GM12872 (cell line): ENCODE results near the gene FAM163B.

Experiments
- TF ChIP-seq, protein P1 (sequence below): IDR thresholded peaks from 3 replicates; pipeline ENCODE4 v1.5.1; 2011; ENCODE audit warnings: low read depth, mild to moderate bottlenecking, low read length, moderate library complexity; ENCODE audit not compliant: insufficient read depth

The FAM163B gene

DNA sequence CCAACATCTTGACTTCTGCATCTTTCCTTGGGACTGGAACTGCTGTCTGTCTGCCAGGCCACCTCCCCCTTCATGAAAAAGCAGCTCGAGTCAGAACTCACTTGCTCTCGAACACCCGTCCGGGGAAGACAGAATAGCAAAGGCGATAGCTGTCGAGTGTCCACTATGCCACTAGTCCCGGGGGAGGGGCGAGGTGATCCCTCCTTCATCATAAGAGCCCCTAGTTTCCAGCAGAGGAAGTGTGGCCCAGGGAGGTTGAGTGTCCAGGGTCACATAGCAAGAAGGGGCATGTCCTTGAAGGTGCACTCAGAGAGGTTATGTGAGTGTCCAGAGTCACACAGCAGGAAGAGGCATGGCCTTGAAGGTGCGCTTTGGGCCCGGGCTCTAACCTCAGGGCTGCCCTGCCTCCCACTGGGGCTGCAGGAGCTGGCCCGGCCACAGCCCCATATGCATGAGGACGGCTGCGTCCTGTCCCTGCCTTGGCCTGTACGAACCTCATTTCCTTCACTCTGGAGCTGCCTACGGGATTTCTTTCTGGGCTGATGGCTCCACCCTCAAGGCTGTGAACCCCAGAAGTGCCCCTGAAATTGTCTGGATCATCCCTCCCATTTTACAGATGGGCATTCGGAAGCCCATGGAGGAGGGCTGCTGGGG is 33.6 kb upstream of the FAM163B start:
- TF ChIP-seq, protein P1, sequence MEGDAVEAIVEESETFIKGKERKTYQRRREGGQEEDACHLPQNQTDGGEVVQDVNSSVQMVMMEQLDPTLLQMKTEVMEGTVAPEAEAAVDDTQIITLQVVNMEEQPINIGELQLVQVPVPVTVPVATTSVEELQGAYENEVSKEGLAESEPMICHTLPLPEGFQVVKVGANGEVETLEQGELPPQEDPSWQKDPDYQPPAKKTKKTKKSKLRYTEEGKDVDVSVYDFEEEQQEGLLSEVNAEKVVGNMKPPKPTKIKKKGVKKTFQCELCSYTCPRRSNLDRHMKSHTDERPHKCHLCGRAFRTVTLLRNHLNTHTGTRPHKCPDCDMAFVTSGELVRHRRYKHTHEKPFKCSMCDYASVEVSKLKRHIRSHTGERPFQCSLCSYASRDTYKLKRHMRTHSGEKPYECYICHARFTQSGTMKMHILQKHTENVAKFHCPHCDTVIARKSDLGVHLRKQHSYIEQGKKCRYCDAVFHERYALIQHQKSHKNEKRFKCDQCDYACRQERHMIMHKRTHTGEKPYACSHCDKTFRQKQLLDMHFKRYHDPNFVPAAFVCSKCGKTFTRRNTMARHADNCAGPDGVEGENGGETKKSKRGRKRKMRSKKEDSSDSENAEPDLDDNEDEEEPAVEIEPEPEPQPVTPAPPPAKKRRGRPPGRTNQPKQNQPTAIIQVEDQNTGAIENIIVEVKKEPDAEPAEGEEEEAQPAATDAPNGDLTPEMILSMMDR = no peak

DNA sequence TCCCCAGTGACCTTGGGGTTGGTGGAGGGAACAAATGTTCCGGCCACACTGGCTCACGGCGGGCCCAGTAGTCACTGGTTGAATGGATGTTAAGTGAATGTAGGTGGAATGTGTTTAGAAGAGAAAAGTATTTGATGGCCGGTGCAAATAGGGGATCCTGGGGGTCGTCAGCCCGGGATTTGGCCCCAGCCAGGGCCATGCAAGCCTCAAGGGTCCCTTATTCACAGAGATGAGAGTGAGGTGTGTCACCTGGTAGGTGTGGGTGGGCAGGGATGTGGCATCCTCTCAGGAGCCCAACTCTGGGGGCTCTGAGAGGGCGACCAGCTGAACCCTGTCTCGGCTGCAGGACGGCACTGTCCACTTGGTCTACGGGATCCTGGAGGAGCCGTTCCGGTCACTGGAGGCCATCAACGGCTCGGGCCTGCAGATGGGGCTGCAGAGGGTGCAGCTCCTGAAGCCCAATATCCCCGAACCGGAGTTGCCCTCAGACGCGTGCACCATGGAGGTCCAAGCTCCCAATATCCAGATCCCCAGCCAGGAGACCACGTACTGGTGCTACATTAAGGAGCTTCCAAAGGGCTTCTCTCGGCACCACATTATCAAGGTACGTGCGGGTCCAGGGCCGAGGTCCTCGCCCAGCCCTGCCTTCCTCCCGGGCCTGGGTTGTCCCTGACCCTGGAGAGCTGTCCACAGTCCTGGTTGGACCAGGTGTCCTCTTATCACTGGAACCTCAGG is 32.8 kb upstream of the FAM163B start:
- TF ChIP-seq, protein P1 = no peak

DNA sequence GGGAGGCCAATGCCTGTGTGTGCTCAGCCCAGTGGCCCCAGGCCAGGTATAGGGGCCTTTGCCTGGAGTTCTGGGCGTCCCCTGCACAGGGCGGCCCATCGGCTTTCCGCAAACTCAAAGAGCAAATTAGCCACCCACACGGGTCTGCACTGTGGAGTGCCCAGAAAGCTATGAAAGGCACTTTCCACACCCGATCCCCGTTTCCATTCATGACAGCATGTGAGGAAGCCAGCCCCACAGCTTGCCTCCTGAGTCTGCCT is 32.1 kb upstream of the FAM163B start:
- TF ChIP-seq, protein P1 = no peak

DNA sequence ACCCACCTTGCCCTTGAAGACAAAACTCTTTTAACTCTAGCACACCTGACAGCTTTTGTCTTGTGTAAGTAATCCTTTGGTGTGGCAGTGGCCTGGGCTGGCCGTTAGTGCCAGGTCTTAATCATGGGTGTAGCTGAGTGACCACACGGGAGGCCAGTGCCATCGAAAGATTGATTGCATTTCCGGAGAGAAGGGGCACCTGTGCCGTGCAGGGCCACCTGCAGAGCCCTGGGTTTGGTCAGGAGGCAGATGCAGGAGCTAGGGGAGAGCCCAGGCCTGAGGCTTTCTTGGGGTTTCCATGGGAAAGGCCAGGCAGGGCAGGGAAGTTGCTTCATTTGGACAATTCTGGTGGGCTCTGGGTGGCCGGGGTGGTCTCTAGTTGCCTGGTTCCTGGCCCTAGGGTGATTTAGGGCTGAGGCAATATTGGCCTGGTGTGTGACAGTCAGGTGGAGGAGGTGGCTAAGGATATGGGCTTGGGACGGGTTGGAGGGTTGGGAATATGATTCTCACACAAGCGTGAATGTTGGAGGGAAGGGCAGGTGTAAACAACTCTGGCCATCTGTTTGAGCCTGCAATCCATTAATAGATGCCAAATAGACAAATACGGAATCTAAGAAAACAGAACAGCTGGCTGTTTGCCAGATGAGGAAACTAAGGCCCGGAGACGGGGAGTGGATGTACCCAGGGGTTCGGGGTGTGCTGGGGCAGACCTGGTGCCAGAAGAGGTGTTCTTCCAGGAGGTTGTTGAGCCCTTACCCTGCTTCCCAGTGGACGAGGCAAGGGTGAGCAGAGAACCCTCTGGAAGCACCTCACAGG is 31.6 kb upstream of the FAM163B start:
- TF ChIP-seq, protein P1 = no peak

DNA sequence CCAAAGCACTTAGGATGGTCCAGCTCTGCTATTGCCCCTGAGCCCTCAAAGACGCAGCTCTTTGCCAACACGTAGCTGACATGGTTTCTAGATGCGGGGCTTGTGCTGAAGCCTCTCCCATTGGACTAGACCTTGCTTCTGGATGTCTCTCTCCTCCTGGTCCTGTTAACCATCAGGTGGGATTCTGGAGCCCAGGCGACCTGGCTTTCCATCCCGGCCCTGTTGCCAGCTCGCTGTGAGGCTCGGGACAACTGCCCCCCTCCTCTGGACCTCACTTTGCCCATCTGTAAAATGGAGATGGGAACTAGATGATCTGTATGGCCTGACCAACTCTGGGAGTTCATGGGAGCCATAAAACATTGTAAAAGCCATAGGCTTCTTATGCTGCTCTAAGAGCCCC is 31.0 kb upstream of the FAM163B start:
- TF ChIP-seq, protein P1 = no peak

DNA sequence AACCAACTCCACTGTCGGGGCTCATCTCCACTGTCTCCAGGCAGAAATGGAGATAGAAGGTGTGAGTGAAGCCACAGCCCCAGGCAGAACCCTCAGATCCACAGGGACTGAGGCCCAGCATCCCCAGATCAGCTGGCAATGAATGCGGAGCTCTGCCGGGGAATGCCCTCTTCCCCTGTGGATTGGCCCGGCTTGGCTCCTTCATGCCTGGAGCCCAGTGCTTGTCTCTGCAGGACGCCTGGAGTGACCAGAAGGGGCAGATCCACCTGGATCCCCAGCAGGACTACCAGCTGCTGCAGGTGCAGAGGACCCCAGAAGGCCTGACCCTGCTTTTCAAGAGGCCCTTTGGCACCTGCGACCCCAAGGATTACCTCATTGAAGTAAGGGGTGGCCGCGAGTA is 30.4 kb upstream of the FAM163B start:
- TF ChIP-seq, protein P1 = no peak

DNA sequence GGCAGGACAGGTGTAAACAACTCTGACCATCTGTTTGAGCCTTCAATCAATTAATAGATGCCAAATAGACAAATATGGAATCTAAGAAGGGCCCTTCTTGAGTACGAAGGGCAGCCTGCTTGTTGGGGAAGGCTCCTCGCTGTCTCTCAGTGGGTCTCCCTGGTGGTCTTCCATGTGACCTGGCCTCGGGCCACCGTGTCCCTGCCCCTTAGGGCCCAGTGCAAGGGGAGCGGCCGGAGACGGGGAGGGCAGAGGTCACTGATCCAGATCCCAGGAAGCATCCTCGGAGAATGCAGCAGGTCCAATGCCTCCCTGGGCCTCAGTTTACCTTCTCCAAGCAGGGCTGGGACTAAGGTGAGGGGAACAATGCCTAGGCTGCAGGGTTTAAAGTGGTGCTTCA is 29.5 kb upstream of the FAM163B start:
- TF ChIP-seq, protein P1 = no peak
